GM23338 (cell line): ENCODE data around the gene AHCYL1. TPM values are rescaled to one million over a fixed set of nuclear protein-coding genes. Genes with fewer than 3 reads are reported as not detected.

Experiments used
- ATAC-seq: fragments of 200-7000 bp; cut with Tn5 transposase; 3 replicates; pipeline ENCODE4 v1.9.1; 2020
- DNase-seq: peaks from one replicate; pipeline ENCODE4 v3.0.0-alpha.2; 2015; ENCODE audit warnings: low spot score
- H2AFZ ChIP-seq: fragments of 200-600 bp; sonication (generic); 2 replicates; pipeline ENCODE4 v1.8.0; 2016; ENCODE audit warnings: antibody characterized with exemption, mild to moderate bottlenecking, moderate library complexity
- H3F3A ChIP-seq: fragments of 200-600 bp; sonication (generic); replicated peaks from 2 replicates; pipeline ENCODE4 v1.8.0; 2017; ENCODE audit warnings: antibody characterized with exemption, mixed run types, low read depth
- H3K27ac ChIP-seq: fragments of 200-600 bp; sonication (generic); 2 replicates; pipeline ENCODE4 v1.6.1; 2016; ENCODE audit warnings: low read depth
- H3K27me3 ChIP-seq: fragments of 200-600 bp; sonication (generic); 2 replicates; pipeline ENCODE4 v1.8.0; 2016; ENCODE audit warnings: mild to moderate bottlenecking, mixed run types, moderate library complexity; ENCODE audit not compliant: insufficient read depth
- H3K36me3 ChIP-seq: fragments of 200-600 bp; sonication (generic); 2 replicates; pipeline ENCODE4 v1.8.0; 2016; ENCODE audit warnings: mild to moderate bottlenecking; ENCODE audit not compliant: insufficient read depth
- H3K4me1 ChIP-seq: fragments of 200-600 bp; sonication (generic); 2 replicates; pipeline ENCODE4 v1.8.0; 2016; ENCODE audit warnings: mild to moderate bottlenecking, moderate library complexity; ENCODE audit not compliant: insufficient read depth
- H3K4me2 ChIP-seq: fragments of 200-600 bp; sonication (generic); 2 replicates; pipeline ENCODE4 v1.7.1; 2017; ENCODE audit warnings: mixed run types
- H3K4me3 ChIP-seq: fragments of 200-600 bp; sonication (generic); 2 replicates; pipeline ENCODE4 v1.6.1; 2016; ENCODE audit warnings: mixed run types
- H3K79me2 ChIP-seq: fragments of 200-600 bp; sonication (generic); replicated peaks from 2 replicates; pipeline ENCODE4 v1.8.0; 2017; ENCODE audit warnings: mild to moderate bottlenecking; ENCODE audit not compliant: insufficient read depth
- H3K9me2 ChIP-seq: fragments of 200-600 bp; sonication (generic); 2 replicates; pipeline ENCODE4 v1.8.0; 2017; ENCODE audit not compliant: insufficient read depth
- H4K20me1 ChIP-seq: fragments of 200-600 bp; sonication (generic); replicated peaks from 2 replicates; pipeline ENCODE4 v1.8.0; 2017; ENCODE audit warnings: mild to moderate bottlenecking; ENCODE audit not compliant: insufficient read depth
- H3K27ac Mint-ChIP-seq: 2 replicates; pipeline ENCODE4 v1.8.0; 2020; ENCODE audit warnings: inconsistent platforms, mild to moderate bottlenecking, moderate library complexity, mixed read lengths
- H3K27me3 Mint-ChIP-seq: 3 replicates; pipeline ENCODE4 v1.8.0; 2022; ENCODE audit warnings: low read depth, mild to moderate bottlenecking, moderate library complexity, mixed read lengths, inconsistent platforms; ENCODE audit not compliant: insufficient read depth, poor library complexity
- H3K36me3 Mint-ChIP-seq: 3 replicates; pipeline ENCODE4 v1.8.0; 2021; ENCODE audit warnings: low read depth, mild to moderate bottlenecking, inconsistent platforms, moderate library complexity, mixed read lengths
- H3K4me1 Mint-ChIP-seq: 3 replicates; pipeline ENCODE4 v1.8.0; 2020; ENCODE audit warnings: mild to moderate bottlenecking, inconsistent platforms, mixed read lengths
- H3K4me3 Mint-ChIP-seq: 3 replicates; pipeline ENCODE4 v1.8.0; 2021; ENCODE audit warnings: moderate library complexity, mild to moderate bottlenecking, inconsistent platforms, mixed read lengths
- H3K9me3 Mint-ChIP-seq: 3 replicates; pipeline ENCODE4 v1.8.0; 2020; ENCODE audit warnings: moderate library complexity, mild to moderate bottlenecking, inconsistent platforms, mixed read lengths
- POLR2AphosphoS5 ChIP-seq: IDR thresholded peaks from 2 replicates; pipeline ENCODE4 v1.6.1; 2016; ENCODE audit warnings: antibody characterized with exemption, low read depth
- REST ChIP-seq: IDR thresholded peaks from one replicate; pipeline ENCODE4 v1.6.1; 2018; ENCODE audit warnings: antibody characterized with exemption; ENCODE audit not compliant: unreplicated experiment
- STAT1 ChIP-seq: IDR thresholded peaks from one replicate; pipeline ENCODE4 v1.6.1; 2016; ENCODE audit warnings: antibody characterized with exemption; ENCODE audit not compliant: unreplicated experiment
- ZNF114 ChIP-seq: fragments of 250-450 bp; sonication (Bioruptor Pico); IDR thresholded peaks from 2 replicates; pipeline ENCODE4 v1.5.0; 2020; ENCODE audit warnings: mild to moderate bottlenecking, moderate library complexity
- ZNF462 ChIP-seq: fragments of 250-450 bp; sonication (Bioruptor Pico); IDR thresholded peaks from 2 replicates; pipeline ENCODE4 v1.5.0; 2020; ENCODE audit warnings: mild to moderate bottlenecking, moderate library complexity
- polyA plus RNA-seq: library from polyadenylated mRNA; unstranded; fragments of >200 nt; fragmentation: Nextera tagmentation; extraction: Ambion mirVana; gene quantifications from 2 replicates; pipeline ENCODE4 v1.2.1, GENCODE V29; 2016
- total RNA-seq: library from RNA; depleted of rRNA; stranded (reverse); fragments of >200 nt; shearing (Covaris generic); gene quantifications from 2 replicates; pipeline ENCODE4 v1.2.3, GENCODE V29; 2014

The AHCYL1 gene
- total and polyA plus RNA-seq, 2 experiments from 2014 or later: 63.3 to 70.0 TPM

GRCh38 chr1:110060662-110061060 is 76.1 kb downstream of the AHCYL1 start:
- Mint-ChIP-seq H3K9me3 (no peaks in the 10 kb centered on the region), H3K27me3 (peaks cover 24% of the 10 kb centered on the region), H3K36me3 (peaks cover 43% of the 10 kb centered on the region), H3K27ac (no peak overlapping the region), H3K4me1 (no peaks in the 10 kb centered on the region; the same call in 2 of the 3 replicates), H3K4me3 (no peak overlapping the region)
- Histone ChIP-seq H3F3A (no peaks in the 10 kb centered on the region), H3K4me3 (no peak overlapping the region), H4K20me1 (peaks cover 4% of the 10 kb centered on the region), H3K4me1 (no peaks in the 10 kb centered on the region), H3K79me2 (no peaks in the 10 kb centered on the region), H3K36me3 (peaks cover 5% of the 10 kb centered on the region), H3K27me3 (peaks cover 16% of the 10 kb centered on the region), H3K4me2 (no peak overlapping the region), H2AFZ (no peak overlapping the region), H3K27ac (no peak overlapping the region), H3K9me2 (no peaks in the 10 kb centered on the region)
- no peak for ATAC-seq
- no peak for DNase-seq
- TF ChIP-seq ZNF114 (CRISPR knock-in tag) (no peak), ZNF462 (no peak), REST (no peak), POLR2AphosphoS5 (no peak), STAT1 (no peak)
